Measurements from ENCODE around the gene CNTNAP2. TPM values are rescaled to one million over a fixed set of nuclear protein-coding genes. Genes with fewer than 3 reads are reported as not detected.

CNTNAP2 gene
- total and polyA plus RNA-seq, 2 experiments from 2014 or later: not detected

- TF ChIP-seq EZH2phosphoT487 (IDR thresholded peaks at IDR 0.05; ENCODE audit: insufficient read depth, low read depth) (no peak), EZH2 (IDR thresholded peaks at IDR 0.05; ENCODE audit: insufficient read depth, poor library complexity, severe bottlenecking) (no peak)
- no peaks in the 10 kb centered on the region for H3K36me3 ChIP-seq (ENCODE audit: low read depth)
- WGBS, 2 experiments (ENCODE audit: low coverage in 1 of 2, low lambda C conversion rate in 2 of 2, missing lambda C conversion rate in 2 of 2): 14 to 17% methylated on average over 4 of the region's 4 CpGs
Observed at GRCh38 chr7:146449625-146450024, 333.0 kb downstream of the CNTNAP2 start.

GRCh38 chr7:146455091-146455655 is 338.6 kb downstream of the CNTNAP2 start:
- 0% methylated on average over 2 of the region's 2 CpGs for WGBS, 2 experiments (ENCODE audit: low coverage in 1 of 2, low lambda C conversion rate in 2 of 2, missing lambda C conversion rate in 2 of 2)
- no peak for DNase-seq
- H3K4me3 ChIP-seq: no peak overlapping the region
- H3K9me2 ChIP-seq (ENCODE audit: insufficient read depth): no peaks in the 10 kb centered on the region
- H3K79me2 ChIP-seq (ENCODE audit: insufficient read depth): no peaks in the 10 kb centered on the region
- H3K4me2 ChIP-seq (ENCODE audit: unreplicated experiment): no peak overlapping the region
- no peaks in the 10 kb centered on the region for H3K9me3 ChIP-seq (ENCODE audit: low read depth)
- H3K9ac ChIP-seq: no peak overlapping the region
- H2AFZ ChIP-seq: no peak overlapping the region
- no peak for TF ChIP-seq EZH2 (IDR thresholded peaks at IDR 0.05; ENCODE audit: insufficient read depth, poor library complexity, severe bottlenecking)
- TF ChIP-seq EZH2phosphoT487 (IDR thresholded peaks at IDR 0.05; ENCODE audit: insufficient read depth, low read depth): no peak
- H3K27me3 ChIP-seq (replicated peaks; ENCODE audit: insufficient read depth): no peaks in the 10 kb centered on the region
- H3K36me3 ChIP-seq (ENCODE audit: low read depth): no peaks in the 10 kb centered on the region
- no peak overlapping the region for H3K27ac ChIP-seq
- H3K4me1 ChIP-seq (ENCODE audit: insufficient read depth): no peaks in the 10 kb centered on the region
- no peaks in the 10 kb centered on the region for H4K20me1 ChIP-seq (ENCODE audit: insufficient read depth)
- in situ Hi-C loops (cut with MboI): no loop called here
- H3F3A ChIP-seq (ENCODE audit: insufficient read depth): no peaks in the 10 kb centered on the region

More at GRCh38 chr7:146449625-146450024, 333.0 kb downstream of the CNTNAP2 start:
- no peak overlapping the region for H3K4me3 ChIP-seq
- no peaks in the 10 kb centered on the region for H4K20me1 ChIP-seq (ENCODE audit: insufficient read depth)
- no peak overlapping the region for H3K27ac ChIP-seq
- no peaks in the 10 kb centered on the region for H3K9me2 ChIP-seq (ENCODE audit: insufficient read depth)
- no peaks in the 10 kb centered on the region for H3K79me2 ChIP-seq (ENCODE audit: insufficient read depth)
- H2AFZ ChIP-seq: no peak overlapping the region
- H3F3A ChIP-seq (ENCODE audit: insufficient read depth): no peaks in the 10 kb centered on the region
- no peak overlapping the region for H3K4me2 ChIP-seq (ENCODE audit: unreplicated experiment)
- no peak overlapping the region for H3K9ac ChIP-seq
- no peaks in the 10 kb centered on the region for H3K27me3 ChIP-seq (replicated peaks; ENCODE audit: insufficient read depth)
- H3K4me1 ChIP-seq (ENCODE audit: insufficient read depth): no peaks in the 10 kb centered on the region
- no peak for DNase-seq
- in situ Hi-C loops (cut with MboI): no loop called here
- no peaks in the 10 kb centered on the region for H3K9me3 ChIP-seq (ENCODE audit: low read depth)

- Histone ChIP-seq H3K9me3 (ENCODE audit: low read depth) (no peaks in the 10 kb centered on the region), H2AFZ (no peak overlapping the region), H3K4me2 (ENCODE audit: unreplicated experiment) (no peak overlapping the region), H3K27me3 (replicated peaks; ENCODE audit: insufficient read depth) (no peaks in the 10 kb centered on the region), H3F3A (ENCODE audit: insufficient read depth) (no peaks in the 10 kb centered on the region), H3K36me3 (ENCODE audit: low read depth) (no peaks in the 10 kb centered on the region), H3K4me3 (no peak overlapping the region), H4K20me1 (ENCODE audit: insufficient read depth) (no peaks in the 10 kb centered on the region), H3K4me1 (ENCODE audit: insufficient read depth) (no peaks in the 10 kb centered on the region), H3K9me2 (ENCODE audit: insufficient read depth) (no peaks in the 10 kb centered on the region), H3K27ac (no peak overlapping the region), H3K79me2 (ENCODE audit: insufficient read depth) (no peaks in the 10 kb centered on the region), H3K9ac (no peak overlapping the region)
- in situ Hi-C loops (cut with MboI): no loop called here
- no peak for DNase-seq
- TF ChIP-seq EZH2 (IDR thresholded peaks at IDR 0.05; ENCODE audit: insufficient read depth, poor library complexity, severe bottlenecking): no peak
- no peak for TF ChIP-seq EZH2phosphoT487 (IDR thresholded peaks at IDR 0.05; ENCODE audit: insufficient read depth, low read depth)
- 2 to 4% methylated on average over 2 of the region's 2 CpGs for WGBS, 2 experiments (ENCODE audit: low coverage in 1 of 2, low lambda C conversion rate in 2 of 2, missing lambda C conversion rate in 2 of 2)
Observed at GRCh38 chr7:146479040-146479439, 362.4 kb downstream of the CNTNAP2 start.

GRCh38 chr7:146486519-146486918 is 369.9 kb downstream of the CNTNAP2 start:
- no peak for DNase-seq
- Histone ChIP-seq H3K27ac (no peak overlapping the region), H2AFZ (no peak overlapping the region), H4K20me1 (ENCODE audit: insufficient read depth) (no peaks in the 10 kb centered on the region), H3K9ac (no peak overlapping the region), H3K4me2 (ENCODE audit: unreplicated experiment) (no peak overlapping the region), H3K79me2 (ENCODE audit: insufficient read depth) (no peaks in the 10 kb centered on the region), H3K4me3 (no peak overlapping the region), H3F3A (ENCODE audit: insufficient read depth) (no peaks in the 10 kb centered on the region), H3K4me1 (ENCODE audit: insufficient read depth) (no peaks in the 10 kb centered on the region), H3K27me3 (replicated peaks; ENCODE audit: insufficient read depth) (no peaks in the 10 kb centered on the region), H3K9me2 (ENCODE audit: insufficient read depth) (no peaks in the 10 kb centered on the region), H3K36me3 (ENCODE audit: low read depth) (no peaks in the 10 kb centered on the region), H3K9me3 (ENCODE audit: low read depth) (peaks cover 2% of the 10 kb centered on the region)
- in situ Hi-C loops (cut with MboI): no loop called here
- TF ChIP-seq EZH2 (IDR thresholded peaks at IDR 0.05; ENCODE audit: insufficient read depth, poor library complexity, severe bottlenecking) (no peak), EZH2phosphoT487 (IDR thresholded peaks at IDR 0.05; ENCODE audit: insufficient read depth, low read depth) (no peak)
- WGBS, 2 experiments (ENCODE audit: low coverage in 1 of 2, low lambda C conversion rate in 2 of 2, missing lambda C conversion rate in 2 of 2): 19% methylated on average over 3 of the region's 3 CpGs

GRCh38 chr7:146492017-146492416 is 375.4 kb downstream of the CNTNAP2 start:
- no peak for DNase-seq
- no peaks in the 10 kb centered on the region for H3K79me2 ChIP-seq (ENCODE audit: insufficient read depth)
- no peaks in the 10 kb centered on the region for H4K20me1 ChIP-seq (ENCODE audit: insufficient read depth)
- H3K4me1 ChIP-seq (ENCODE audit: insufficient read depth): no peaks in the 10 kb centered on the region
- no peak overlapping the region for H3K4me2 ChIP-seq (ENCODE audit: unreplicated experiment)
- peaks cover 2% of the 10 kb centered on the region for H3K9me3 ChIP-seq (ENCODE audit: low read depth)
- no peaks in the 10 kb centered on the region for H3F3A ChIP-seq (ENCODE audit: insufficient read depth)
- no peak overlapping the region for H2AFZ ChIP-seq
- TF ChIP-seq EZH2phosphoT487 (IDR thresholded peaks at IDR 0.05; ENCODE audit: insufficient read depth, low read depth) (no peak), EZH2 (IDR thresholded peaks at IDR 0.05; ENCODE audit: insufficient read depth, poor library complexity, severe bottlenecking) (no peak)
- no peak overlapping the region for H3K27ac ChIP-seq
- WGBS, 2 experiments (ENCODE audit: low coverage in 1 of 2, low lambda C conversion rate in 2 of 2, missing lambda C conversion rate in 2 of 2): 12 to 15% methylated on average over 4 of the region's 4 CpGs
- no peak overlapping the region for H3K9ac ChIP-seq
- in situ Hi-C loops (cut with MboI): no loop called here
- H3K27me3 ChIP-seq (replicated peaks; ENCODE audit: insufficient read depth): no peaks in the 10 kb centered on the region
- no peaks in the 10 kb centered on the region for H3K36me3 ChIP-seq (ENCODE audit: low read depth)
- H3K9me2 ChIP-seq (ENCODE audit: insufficient read depth): no peaks in the 10 kb centered on the region
- no peak overlapping the region for H3K4me3 ChIP-seq

Data from GM23248 (cell line).